Esophagus muscularis mucosa (tissue), 3 donors: ENCODE data around the gene LIPT1.
"Not testable (repeated sequence)": the region's sequence is repeated elsewhere in the genome, so short reads cannot be mapped to it uniquely, and the experiment has no call there.

Source experiments
- POLR2A ChIP-seq: fragments of 450-650 bp; IDR thresholded peaks from one replicate; pipeline ENCODE4 v1.6.1; 2017; ENCODE audit warnings: antibody characterized with exemption, moderate library complexity, mild to moderate bottlenecking, low read depth
- POLR2AphosphoS5 ChIP-seq, 2 donors: sonication (generic); formaldehyde crosslinking; IDR thresholded peaks; one replicate each; pipeline ENCODE4 v1.6.1; 2017; ENCODE audit warnings: antibody characterized with exemption in 2 of 2
- TF ChIP-seq, protein P1 (sequence below), 3 experiments: fragments of 200-600 bp in 2 of 3; fragments of 450-650 bp in 1 of 3; sonication (generic) in 2 of 3; IDR thresholded peaks; one replicate each; pipeline ENCODE4 v1.5.1; 2017 to 2019; ENCODE audit warnings: antibody characterized with exemption in 3 of 3, mild to moderate bottlenecking in 2 of 3, moderate library complexity in 1 of 3

DNA sequence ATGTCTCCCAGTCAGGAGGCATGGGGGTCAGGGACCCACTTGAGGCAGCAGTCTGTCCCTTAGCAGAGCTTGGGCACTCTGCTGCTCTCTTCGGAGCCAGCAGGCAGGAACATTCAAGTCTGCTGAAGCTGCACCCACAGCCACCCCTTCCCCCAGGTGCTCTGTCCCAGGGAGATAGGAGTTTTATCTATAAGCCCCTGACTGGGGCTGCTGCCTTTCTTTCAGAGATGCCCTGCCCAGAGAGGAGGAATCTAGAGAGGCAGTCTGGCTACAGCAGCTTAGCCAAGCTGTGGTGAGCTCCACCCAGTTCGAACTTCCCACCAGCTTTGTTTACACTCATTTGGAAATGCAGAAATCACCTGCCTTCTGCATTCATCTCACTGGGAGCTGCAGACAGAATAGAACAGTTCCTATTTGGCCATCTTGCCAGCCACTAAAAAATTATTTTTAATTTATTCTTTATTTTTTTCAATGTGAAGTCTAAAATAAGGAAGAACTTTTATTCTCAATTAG is 19.7 kb upstream of the LIPT1 start:
- TF ChIP-seq, protein P1, sequence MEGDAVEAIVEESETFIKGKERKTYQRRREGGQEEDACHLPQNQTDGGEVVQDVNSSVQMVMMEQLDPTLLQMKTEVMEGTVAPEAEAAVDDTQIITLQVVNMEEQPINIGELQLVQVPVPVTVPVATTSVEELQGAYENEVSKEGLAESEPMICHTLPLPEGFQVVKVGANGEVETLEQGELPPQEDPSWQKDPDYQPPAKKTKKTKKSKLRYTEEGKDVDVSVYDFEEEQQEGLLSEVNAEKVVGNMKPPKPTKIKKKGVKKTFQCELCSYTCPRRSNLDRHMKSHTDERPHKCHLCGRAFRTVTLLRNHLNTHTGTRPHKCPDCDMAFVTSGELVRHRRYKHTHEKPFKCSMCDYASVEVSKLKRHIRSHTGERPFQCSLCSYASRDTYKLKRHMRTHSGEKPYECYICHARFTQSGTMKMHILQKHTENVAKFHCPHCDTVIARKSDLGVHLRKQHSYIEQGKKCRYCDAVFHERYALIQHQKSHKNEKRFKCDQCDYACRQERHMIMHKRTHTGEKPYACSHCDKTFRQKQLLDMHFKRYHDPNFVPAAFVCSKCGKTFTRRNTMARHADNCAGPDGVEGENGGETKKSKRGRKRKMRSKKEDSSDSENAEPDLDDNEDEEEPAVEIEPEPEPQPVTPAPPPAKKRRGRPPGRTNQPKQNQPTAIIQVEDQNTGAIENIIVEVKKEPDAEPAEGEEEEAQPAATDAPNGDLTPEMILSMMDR (IDR thresholded peaks at IDR 0.05): not testable (repeated sequence)
- TF ChIP-seq POLR2AphosphoS5 (IDR thresholded peaks at IDR 0.05); POLR2A: not testable (repeated sequence)
